Liver (tissue), 9 donors: ENCODE measurements around the gene PSPC1. TPM values are rescaled to one million over a fixed set of nuclear protein-coding genes. Genes with fewer than 3 reads are reported as not detected.

Source experiments
- DNase-seq: peaks from one replicate; pipeline ENCODE4 v3.0.0-alpha.2; 2017; ENCODE audit warnings: low spot score
- H3K27ac ChIP-seq, 2 donors: one replicate each; pipeline ENCODE4 v1.7.0; 2013; ENCODE audit warnings: inconsistent platforms in 2 of 2, low read length in 2 of 2, control low read depth in 1 of 2, low read depth in 1 of 2, mild to moderate bottlenecking in 1 of 2
- H3K27me3 ChIP-seq, 4 donors: one replicate each; pipeline versions ENCODE4 v1.6.1 to v1.7.0; 2013; ENCODE audit warnings: low read length in 3 of 4, inconsistent platforms in 1 of 4, mild to moderate bottlenecking in 1 of 4, moderate library complexity in 1 of 4; ENCODE audit not compliant: control insufficient read depth in 4 of 4, insufficient read depth in 4 of 4
- H3K36me3 ChIP-seq, 4 donors: one replicate each; pipeline versions ENCODE4 v1.6.1 to v1.7.0; 2013; ENCODE audit warnings: low read length in 3 of 4, mild to moderate bottlenecking in 3 of 4, low read depth in 1 of 4, moderate library complexity in 1 of 4; ENCODE audit not compliant: control insufficient read depth in 4 of 4, insufficient read depth in 3 of 4
- H3K4me1 ChIP-seq, 4 donors: one replicate each; pipeline versions ENCODE4 v1.6.1 to v1.7.0; 2013; ENCODE audit warnings: low read length in 3 of 4, mild to moderate bottlenecking in 3 of 4, moderate library complexity in 1 of 4; ENCODE audit not compliant: control insufficient read depth in 4 of 4, insufficient read depth in 4 of 4
- H3K4me3 ChIP-seq, 3 donors: one replicate each; pipeline versions ENCODE4 v1.6.1 to v1.7.0; 2013; ENCODE audit warnings: low read length in 3 of 3, control low read depth in 1 of 3, low read depth in 1 of 3, mild to moderate bottlenecking in 1 of 3
- H3K9ac ChIP-seq, 2 donors: one replicate each; pipeline ENCODE4 v1.7.0; 2013; ENCODE audit warnings: low read length in 2 of 2, mild to moderate bottlenecking in 2 of 2, moderate library complexity in 2 of 2, control low read depth in 1 of 2, low read depth in 1 of 2
- H3K9me3 ChIP-seq, 4 donors: one replicate each; pipeline versions ENCODE4 v1.6.1 to v1.7.0; 2013; ENCODE audit warnings: low read length in 3 of 4; ENCODE audit not compliant: control insufficient read depth in 4 of 4
- ATF3 ChIP-seq: IDR thresholded peaks from 2 replicates; pipeline ENCODE4 v1.6.1; 2016; ENCODE audit warnings: antibody characterized with exemption
- CTCF ChIP-seq: fragments of 150-350 bp; IDR thresholded peaks from 2 replicates; pipeline ENCODE4 v1.5.1; 2017; ENCODE audit warnings: improper control_type of control experiment, low read depth, low read length; ENCODE audit not compliant: missing input control
- EGR1 ChIP-seq, 2 donors: IDR thresholded peaks; 2 replicates each; pipeline ENCODE4 v1.6.1; 2016 to 2018; ENCODE audit warnings: antibody characterized with exemption in 2 of 2, low read depth in 2 of 2
- FOXA1 ChIP-seq: IDR thresholded peaks from 2 replicates; pipeline ENCODE4 v1.6.1; 2016; ENCODE audit warnings: antibody characterized with exemption
- FOXA2 ChIP-seq: IDR thresholded peaks from 2 replicates; pipeline ENCODE4 v1.6.1; 2016; ENCODE audit warnings: antibody characterized with exemption
- GABPA ChIP-seq, 2 donors: IDR thresholded peaks in 1 of 2; conservative IDR thresholded peaks in 1 of 2; 2 replicates each; pipeline ENCODE4 v1.6.1; 2016; ENCODE audit warnings: antibody characterized with exemption in 2 of 2, mild to moderate bottlenecking in 1 of 2, moderate library complexity in 1 of 2
- HNF4A ChIP-seq, 2 donors: conservative IDR thresholded peaks; 2 replicates each; pipeline ENCODE4 v1.6.1; 2016; ENCODE audit warnings: antibody characterized with exemption in 2 of 2, mild to moderate bottlenecking in 2 of 2
- HNF4G ChIP-seq: IDR thresholded peaks from 2 replicates; pipeline ENCODE4 v1.6.1; 2016; ENCODE audit warnings: antibody characterized with exemption
- MAX ChIP-seq: IDR thresholded peaks from 2 replicates; pipeline ENCODE4 v1.6.1; 2016; ENCODE audit warnings: antibody characterized with exemption
- NR2F2 ChIP-seq: IDR thresholded peaks from 2 replicates; pipeline ENCODE4 v1.6.1; 2016; ENCODE audit warnings: antibody characterized with exemption
- RAD21 ChIP-seq, 2 donors: IDR thresholded peaks; 2 replicates each; pipeline ENCODE4 v1.6.1; 2016; ENCODE audit warnings: antibody characterized with exemption in 2 of 2, mild to moderate bottlenecking in 2 of 2
- REST ChIP-seq: IDR thresholded peaks from 2 replicates; pipeline ENCODE4 v1.6.1; 2016; ENCODE audit warnings: antibody characterized with exemption, mild to moderate bottlenecking
- RXRA ChIP-seq, 2 donors: IDR thresholded peaks; 2 replicates each; pipeline ENCODE4 v1.6.1; 2017 to 2018; ENCODE audit warnings: antibody characterized with exemption in 2 of 2, mild to moderate bottlenecking in 1 of 2
- SP1 ChIP-seq: IDR thresholded peaks from 2 replicates; pipeline ENCODE4 v1.6.1; 2018; ENCODE audit warnings: antibody characterized with exemption, mild to moderate bottlenecking
- TAF1 ChIP-seq: conservative IDR thresholded peaks from 2 replicates; pipeline ENCODE4 v1.6.1; 2016; ENCODE audit warnings: antibody characterized with exemption, mild to moderate bottlenecking
- YY1 ChIP-seq: IDR thresholded peaks from 2 replicates; pipeline ENCODE4 v1.6.1; 2016; ENCODE audit warnings: antibody characterized with exemption, mild to moderate bottlenecking
- ZBTB33 ChIP-seq: IDR thresholded peaks from 2 replicates; pipeline ENCODE4 v1.6.1; 2016; ENCODE audit warnings: antibody characterized with exemption
- WGBS: extraction: QIAGEN DNeasy Blood & Tissue Kit; methylation state at CpG from one replicate; pipeline ENCODE4 v1.1.7; 2013; 5-methylcytosine and 5-hydroxymethylcytosine counted together
- polyA plus RNA-seq, 2 donors: library from polyadenylated mRNA; stranded (reverse) in 1 of 2; unstranded in 1 of 2; fragments of 200-250 nt in 1 of 2; fragments of >200 nt in 1 of 2; fragmentation: Nextera tagmentation in 1 of 2; extraction: Ambion mirVana in 1 of 2; gene quantifications; one replicate each; pipeline versions ENCODE4 v1.2.1 to v1.2.3, GENCODE V29; 2013 to 2015
- total RNA-seq, 2 donors: library from RNA; depleted of rRNA; stranded (reverse); fragments of >200 nt; gene quantifications; one replicate each; pipeline ENCODE4 v1.2.3, GENCODE V29; 2014
- donor health status: healthy.
- donor health status: healthy.
- donor health status: healthy.
- donor health status: healthy.
- donor health status: healthy.

PSPC1 gene
- total and polyA plus RNA-seq, 4 donors: 7.8 to 38.2 (median 20.1) TPM

- H3K9ac ChIP-seq: no peak overlapping the region
- TF ChIP-seq TAF1 (no peak), EGR1 (IDR thresholded peaks at IDR 0.05; ENCODE audit: low read depth in 2 of 2) (no peak), YY1 (no peak), SP1 (no peak), ZBTB33 (no peak), ATF3 (no peak), MAX (no peak), FOXA1 (no peak), RXRA (IDR thresholded peaks at IDR 0.05) (no peak), NR2F2 (no peak), CTCF (no peak), FOXA2 (no peak), HNF4A (conservative IDR thresholded peaks at IDR 0.05) (no peak), RAD21 (IDR thresholded peaks at IDR 0.05) (no peak), REST (no peak), HNF4G (no peak), GABPA (IDR thresholded peaks at IDR 0.05 in 1 of 2, conservative IDR thresholded peaks at IDR 0.05 in 1 of 2) (no peak)
- WGBS: 95% methylated on average over 7 of the region's 7 CpGs
- no peaks in the 10 kb centered on the region for H3K9me3 ChIP-seq
- H3K27me3 ChIP-seq: no peaks in the 10 kb centered on the region
- H3K4me1 ChIP-seq: no peaks in the 10 kb centered on the region
- no peak overlapping the region for H3K4me3 ChIP-seq
- H3K36me3 ChIP-seq: no peaks in the 10 kb centered on the region
- no peak for DNase-seq
- no peak overlapping the region for H3K27ac ChIP-seq
Measured at GRCh38 chr13:19810996-19811881, 28.5 kb upstream of the PSPC1 start.
